Thyroid gland (tissue), 4 donors: ENCODE data around the gene UTS2B. TPM values are rescaled to one million over a fixed set of nuclear protein-coding genes. Genes with fewer than 3 reads are reported as not detected.

ENCODE experiments used
- DNase-seq, 2 donors: peaks; one replicate each; pipeline ENCODE4 v3.0.0-alpha.2; 2019
- H3K27ac ChIP-seq, 3 donors: fragments of 200-600 bp; sonication (generic); 1 replicate in 2 of 3; 2 replicates in 1 of 3; pipeline ENCODE4 v1.5.1; 2016 to 2019; ENCODE audit warnings: mild to moderate bottlenecking in 1 of 3, moderate library complexity in 1 of 3
- H3K27me3 ChIP-seq: fragments of 200-600 bp; sonication (generic); one replicate; pipeline ENCODE4 v1.5.1; 2019
- H3K36me3 ChIP-seq, 2 donors: fragments of 200-600 bp; sonication (generic); one replicate each; pipeline ENCODE4 v1.5.1; 2016 to 2019
- H3K4me1 ChIP-seq, 2 donors: fragments of 200-600 bp; sonication (generic); one replicate each; pipeline ENCODE4 v1.5.1; 2017 to 2019
- H3K4me3 ChIP-seq, 3 donors: fragments of 200-600 bp; sonication (generic); replicated peaks in 1 of 3; 1 replicate in 2 of 3; 2 replicates in 1 of 3; pipeline ENCODE4 v1.5.1; 2016; ENCODE audit warnings: mild to moderate bottlenecking in 1 of 3
- H3K9me3 ChIP-seq: fragments of 200-600 bp; sonication (generic); one replicate; pipeline ENCODE4 v1.5.1; 2017
- POLR2A ChIP-seq, 2 donors: fragments of 450-650 bp; IDR thresholded peaks; one replicate each; pipeline ENCODE4 v1.6.1; 2017; ENCODE audit warnings: antibody characterized with exemption in 2 of 2, mild to moderate bottlenecking in 2 of 2, moderate library complexity in 1 of 2
- whole genome bisulfite sequencing, 2 donors: methylation state at CpG; one replicate each; pipeline ENCODE4 v1.1.5; 2017; 5-methylcytosine and 5-hydroxymethylcytosine counted together
- intact Hi-C: fragments of 100-400 bp; cut with DNase I; formaldehyde crosslinking; loops from one replicate; pipeline ENCODE4 v1.15.1; 2023
- total RNA-seq, 4 donors: library from RNA; depleted of rRNA; stranded (reverse); fragments of >200 nt; gene quantifications; one replicate each; pipeline ENCODE4 v1.2.3, GENCODE V29; 2016
- TF ChIP-seq, protein P1 (sequence below), 6 experiments: fragments of 200-600 bp in 3 of 6; fragments of 450-650 bp in 3 of 6; sonication (generic) in 3 of 6; IDR thresholded peaks; one replicate each; pipeline ENCODE4 v1.5.1; 2016 to 2019; ENCODE audit warnings: antibody characterized with exemption in 6 of 6, mild to moderate bottlenecking in 2 of 6, inconsistent platforms in 1 of 6, moderate library complexity in 1 of 6

Gene UTS2B
- total RNA-seq, 4 donors from 2014 or later = 0.27 to 2.0 (median 1.4) TPM; not detected in 1

DNA sequence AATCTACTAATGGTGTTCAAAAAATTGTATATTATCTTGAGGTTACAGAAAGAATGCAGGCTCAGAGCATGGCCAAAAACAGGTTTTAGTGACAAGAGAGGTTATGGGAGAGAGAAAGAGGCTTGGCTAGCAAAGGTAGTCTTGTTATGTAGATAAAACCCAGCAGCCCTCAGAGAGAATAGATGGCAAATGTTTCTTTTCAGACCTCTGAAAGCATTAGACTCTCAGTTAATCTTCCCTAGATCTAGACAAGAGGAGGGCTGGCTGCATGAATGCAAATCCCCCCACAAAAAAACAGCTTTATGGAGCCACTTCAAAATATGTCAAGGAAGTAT lies 69.1 kb downstream of the UTS2B start:
- Histone ChIP-seq H3K27me3 (no peaks in the 10 kb centered on the region), H3K36me3 (no peaks in the 10 kb centered on the region), H3K27ac (no peak overlapping the region), H3K9me3 (no peaks in the 10 kb centered on the region), H3K4me1 (no peaks in the 10 kb centered on the region), H3K4me3 (no peak overlapping the region)
- intact Hi-C loops = no loop called here
- no peak for DNase-seq
- no peak for TF ChIP-seq POLR2A (IDR thresholded peaks at IDR 0.05)
- TF ChIP-seq, protein P1, sequence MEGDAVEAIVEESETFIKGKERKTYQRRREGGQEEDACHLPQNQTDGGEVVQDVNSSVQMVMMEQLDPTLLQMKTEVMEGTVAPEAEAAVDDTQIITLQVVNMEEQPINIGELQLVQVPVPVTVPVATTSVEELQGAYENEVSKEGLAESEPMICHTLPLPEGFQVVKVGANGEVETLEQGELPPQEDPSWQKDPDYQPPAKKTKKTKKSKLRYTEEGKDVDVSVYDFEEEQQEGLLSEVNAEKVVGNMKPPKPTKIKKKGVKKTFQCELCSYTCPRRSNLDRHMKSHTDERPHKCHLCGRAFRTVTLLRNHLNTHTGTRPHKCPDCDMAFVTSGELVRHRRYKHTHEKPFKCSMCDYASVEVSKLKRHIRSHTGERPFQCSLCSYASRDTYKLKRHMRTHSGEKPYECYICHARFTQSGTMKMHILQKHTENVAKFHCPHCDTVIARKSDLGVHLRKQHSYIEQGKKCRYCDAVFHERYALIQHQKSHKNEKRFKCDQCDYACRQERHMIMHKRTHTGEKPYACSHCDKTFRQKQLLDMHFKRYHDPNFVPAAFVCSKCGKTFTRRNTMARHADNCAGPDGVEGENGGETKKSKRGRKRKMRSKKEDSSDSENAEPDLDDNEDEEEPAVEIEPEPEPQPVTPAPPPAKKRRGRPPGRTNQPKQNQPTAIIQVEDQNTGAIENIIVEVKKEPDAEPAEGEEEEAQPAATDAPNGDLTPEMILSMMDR (IDR thresholded peaks at IDR 0.05) = no peak

DNA sequence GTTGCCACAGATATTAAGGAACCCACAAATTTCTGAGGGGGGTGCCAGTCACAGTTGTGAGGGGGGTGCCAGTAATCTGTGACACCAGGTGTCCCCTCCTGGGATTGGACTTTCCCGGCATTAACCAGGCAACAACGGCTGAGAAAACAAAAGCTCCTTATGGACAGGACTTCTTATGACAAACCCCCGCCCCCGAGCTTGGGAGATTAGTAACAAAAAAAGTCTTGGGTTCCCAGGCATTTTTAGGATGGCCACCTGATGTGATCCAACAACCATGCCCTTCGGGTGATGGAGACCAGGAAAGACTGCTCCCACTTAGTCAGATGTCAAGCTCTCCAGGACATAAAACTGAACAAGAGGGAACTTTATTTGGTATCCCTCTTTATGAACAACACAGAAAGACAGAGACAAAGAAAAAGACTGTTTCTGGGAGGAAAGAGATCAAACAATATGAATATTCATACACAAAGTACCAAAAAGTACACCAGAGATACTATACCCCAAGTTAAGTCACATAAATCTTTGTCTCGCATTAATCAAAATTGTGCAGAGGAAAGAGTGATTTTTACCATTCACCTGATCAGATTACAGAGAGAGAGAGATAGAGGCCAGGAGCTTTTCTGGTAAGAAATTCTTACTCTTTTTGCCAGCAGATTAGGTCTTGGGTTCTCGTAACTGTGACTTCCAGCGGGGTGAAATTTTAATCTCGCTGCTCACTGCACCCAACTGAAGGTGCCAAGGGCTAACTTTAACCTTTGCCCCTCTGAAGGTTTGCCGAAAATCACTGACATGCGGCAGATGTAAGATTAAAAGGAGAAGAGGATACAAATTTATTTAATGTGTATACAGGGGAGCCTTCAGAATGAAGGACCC lies 69.7 kb downstream of the UTS2B start:
- no peak for DNase-seq
- TF ChIP-seq, protein P1 (IDR thresholded peaks at IDR 0.05) = no peak
- no peak for TF ChIP-seq POLR2A (IDR thresholded peaks at IDR 0.05)
- no peaks in the 10 kb centered on the region for H3K36me3 ChIP-seq
- H3K27ac ChIP-seq = no peak overlapping the region
- intact Hi-C loops = no loop called here
- no peaks in the 10 kb centered on the region for H3K4me1 ChIP-seq
- H3K27me3 ChIP-seq = no peaks in the 10 kb centered on the region
- no peak overlapping the region for H3K4me3 ChIP-seq
- no peaks in the 10 kb centered on the region for H3K9me3 ChIP-seq
- WGBS, 2 donors = 82 to 87% methylated on average over 11 of the region's 11 CpGs

DNA sequence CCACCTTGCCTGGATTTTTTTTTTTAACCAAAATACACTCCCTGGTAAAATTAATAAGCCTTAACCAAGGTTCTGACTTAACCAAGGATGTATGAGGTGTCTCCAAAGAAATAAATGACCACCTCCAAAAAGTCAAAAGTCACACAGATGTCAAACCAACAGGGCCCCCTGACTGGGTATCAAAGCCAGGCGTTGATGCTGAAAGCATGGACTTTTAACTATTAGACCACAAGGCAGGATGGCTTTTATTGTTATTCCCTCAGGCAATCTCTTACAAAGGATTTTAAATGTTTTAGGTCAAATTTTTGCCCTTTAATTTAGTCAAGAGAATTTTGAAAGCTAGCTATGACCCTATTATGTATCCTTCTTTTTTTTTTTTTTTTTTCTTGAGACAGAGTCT lies 70.8 kb downstream of the UTS2B start:
- Histone ChIP-seq H3K27ac (no peak overlapping the region), H3K9me3 (no peaks in the 10 kb centered on the region), H3K27me3 (no peaks in the 10 kb centered on the region), H3K4me1 (peaks cover under 1 to 4% of the 10 kb centered on the region in 2 donors), H3K4me3 (no peak overlapping the region), H3K36me3 (no peaks in the 10 kb centered on the region)
- intact Hi-C loops = no loop called here
- no peak for DNase-seq
- 0 to 90% methylated on average over 1 of the region's 1 CpG for WGBS, 2 donors
- TF ChIP-seq, protein P1 (IDR thresholded peaks at IDR 0.05) = no peak
- TF ChIP-seq POLR2A (IDR thresholded peaks at IDR 0.05) = no peak

DNA sequence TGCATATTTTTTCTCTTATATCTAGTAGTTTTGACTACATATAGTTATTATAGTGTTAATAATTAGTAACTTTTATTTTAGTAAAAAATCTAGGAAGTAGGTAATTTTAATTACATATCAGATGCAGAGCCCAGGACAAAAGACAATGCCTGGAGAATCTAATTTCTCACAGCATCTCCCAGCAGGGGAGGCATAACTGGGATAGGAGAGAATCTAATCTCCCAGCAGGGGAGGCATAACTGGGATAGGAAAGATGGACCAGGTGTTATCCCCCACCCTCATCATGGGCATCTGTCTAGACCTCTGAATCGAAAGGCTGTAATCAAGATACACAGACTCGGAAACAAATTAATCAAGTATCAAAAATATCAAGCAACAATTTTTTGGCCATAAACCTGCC lies 73.0 kb downstream of the UTS2B start:
- no peaks in the 10 kb centered on the region for H3K9me3 ChIP-seq
- WGBS, 2 donors = 94 to 99% methylated on average over 2 of the region's 2 CpGs
- no peak for DNase-seq
- TF ChIP-seq, protein P1 (IDR thresholded peaks at IDR 0.05) = no peak
- TF ChIP-seq POLR2A (IDR thresholded peaks at IDR 0.05) = no peak
- H3K4me1 ChIP-seq = peaks cover 6% of the 10 kb centered on the region in 2 donors
- no peaks in the 10 kb centered on the region for H3K36me3 ChIP-seq
- no peak overlapping the region for H3K27ac ChIP-seq
- intact Hi-C loops = no loop called here
- no peaks in the 10 kb centered on the region for H3K27me3 ChIP-seq
- no peak overlapping the region for H3K4me3 ChIP-seq

DNA sequence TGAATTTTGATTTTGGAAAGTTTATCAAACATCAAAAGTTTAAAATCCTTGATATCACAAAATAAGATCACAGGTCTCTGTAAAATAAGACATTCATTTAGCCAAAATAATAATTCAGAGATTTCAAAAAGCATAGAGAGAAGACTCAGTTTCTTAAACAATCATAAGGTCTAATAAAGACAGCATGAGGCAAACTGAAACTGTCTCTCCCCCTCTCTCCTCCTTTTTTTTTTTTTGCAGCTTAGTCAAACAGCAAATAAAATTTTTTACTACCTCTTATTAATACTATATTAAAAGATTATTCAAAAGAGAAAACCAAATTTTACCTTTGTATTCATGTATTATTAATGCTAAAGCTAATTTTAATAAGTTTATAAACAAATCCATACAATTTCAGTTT lies 73.9 kb downstream of the UTS2B start:
- TF ChIP-seq, protein P1 (IDR thresholded peaks at IDR 0.05) = no peak
- TF ChIP-seq POLR2A (IDR thresholded peaks at IDR 0.05) = no peak
- intact Hi-C loops = no loop called here
- no peak for DNase-seq
- no peaks in the 10 kb centered on the region for H3K27me3 ChIP-seq
- no peak overlapping the region for H3K27ac ChIP-seq
- no peaks in the 10 kb centered on the region for H3K9me3 ChIP-seq
- H3K36me3 ChIP-seq = no peaks in the 10 kb centered on the region
- H3K4me1 ChIP-seq = peaks cover 6% of the 10 kb centered on the region in 2 donors
- H3K4me3 ChIP-seq = no peak overlapping the region
